ENCODE measurements around the gene SLC10A3. TPM values are rescaled to one million over a fixed set of nuclear protein-coding genes. Genes with fewer than 3 reads are reported as not detected.

SLC10A3 gene
- total RNA-seq, 1 experiment from 2014 or later: 17.9 TPM

GRCh38 chrX:154534526-154535322 lies 44.3 kb upstream of the SLC10A3 start:
- H3K36me3 Mint-ChIP-seq (ENCODE audit: insufficient read depth, unreplicated experiment): peaks cover 18% of the 10 kb centered on the region
- no peak overlapping the region for H3K27ac Mint-ChIP-seq (ENCODE audit: low read depth, unreplicated experiment)
- TF ChIP-seq, protein P1, sequence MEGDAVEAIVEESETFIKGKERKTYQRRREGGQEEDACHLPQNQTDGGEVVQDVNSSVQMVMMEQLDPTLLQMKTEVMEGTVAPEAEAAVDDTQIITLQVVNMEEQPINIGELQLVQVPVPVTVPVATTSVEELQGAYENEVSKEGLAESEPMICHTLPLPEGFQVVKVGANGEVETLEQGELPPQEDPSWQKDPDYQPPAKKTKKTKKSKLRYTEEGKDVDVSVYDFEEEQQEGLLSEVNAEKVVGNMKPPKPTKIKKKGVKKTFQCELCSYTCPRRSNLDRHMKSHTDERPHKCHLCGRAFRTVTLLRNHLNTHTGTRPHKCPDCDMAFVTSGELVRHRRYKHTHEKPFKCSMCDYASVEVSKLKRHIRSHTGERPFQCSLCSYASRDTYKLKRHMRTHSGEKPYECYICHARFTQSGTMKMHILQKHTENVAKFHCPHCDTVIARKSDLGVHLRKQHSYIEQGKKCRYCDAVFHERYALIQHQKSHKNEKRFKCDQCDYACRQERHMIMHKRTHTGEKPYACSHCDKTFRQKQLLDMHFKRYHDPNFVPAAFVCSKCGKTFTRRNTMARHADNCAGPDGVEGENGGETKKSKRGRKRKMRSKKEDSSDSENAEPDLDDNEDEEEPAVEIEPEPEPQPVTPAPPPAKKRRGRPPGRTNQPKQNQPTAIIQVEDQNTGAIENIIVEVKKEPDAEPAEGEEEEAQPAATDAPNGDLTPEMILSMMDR (IDR thresholded peaks at IDR 0.05; ENCODE audit: unreplicated experiment): peak; percentile 100
- H3K9me3 Mint-ChIP-seq (ENCODE audit: unreplicated experiment): no peaks in the 10 kb centered on the region
- no peak overlapping the region for H3K4me3 Mint-ChIP-seq (ENCODE audit: unreplicated experiment)
- DNase-seq (ENCODE audit: unreplicated experiment): peak; percentile 86
- BruUV-seq (replicated peaks): no TSS peak
- no peaks in the 10 kb centered on the region for H3K27me3 Mint-ChIP-seq (ENCODE audit: insufficient read depth, unreplicated experiment)
- intact Hi-C loops (cut with micrococcal nuclease): loop anchor here (1.0 to 5.0 kb wide), 4 partner anchors 137 to 1575 kb away; partner anchors contain the start of genes PLXNB3 and RPL10
- ChIA-PET CTCF (interaction anchor here (0.6 to 6.3 kb wide), 14 partner anchors 8 to 1577 kb away, joined by 3 to 54 read pairs (median 4); partner anchors contain the start of genes FLNA and LAGE3), POLR2A (no interaction called here)
- no peaks in the 10 kb centered on the region for H3K4me1 Mint-ChIP-seq (ENCODE audit: insufficient read depth, unreplicated experiment)

- POLR2A ChIA-PET: interaction anchor here (1.0 kb wide), 1 partner anchor 16 kb away, joined by 4 read pairs; the partner anchor contains the start of gene FAM3A
Observed at GRCh38 chrX:154532690-154533089, 42.3 kb upstream of the SLC10A3 start.

GRCh38 chrX:154531626-154532025 lies 41.2 kb upstream of the SLC10A3 start:
- BruUV-seq (replicated peaks): no TSS peak
- Mint-ChIP-seq H3K9me3 (ENCODE audit: unreplicated experiment) (no peaks in the 10 kb centered on the region), H3K27ac (ENCODE audit: low read depth, unreplicated experiment) (peak overlapping the region; percentile 58), H3K4me3 (ENCODE audit: unreplicated experiment) (no peak overlapping the region), H3K36me3 (ENCODE audit: insufficient read depth, unreplicated experiment) (peaks cover 18% of the 10 kb centered on the region), H3K4me1 (ENCODE audit: insufficient read depth, unreplicated experiment) (peaks cover 6% of the 10 kb centered on the region), H3K27me3 (ENCODE audit: insufficient read depth, unreplicated experiment) (no peaks in the 10 kb centered on the region)
- DNase-seq (ENCODE audit: unreplicated experiment): no peak
- TF ChIP-seq, protein P1 (IDR thresholded peaks at IDR 0.05; ENCODE audit: unreplicated experiment): no peak
- POLR2A ChIA-PET: interaction anchor here (1.0 kb wide), 1 partner anchor 15 kb away, joined by 4 read pairs; the partner anchor contains the start of gene FAM3A
- intact Hi-C loops (cut with micrococcal nuclease): loop anchor here (5.0 kb wide), 2 partner anchors 134 to 769 kb away; partner anchors contain the start of genes PLXNB3 and RPL10
- CTCF ChIA-PET: interaction anchor here (2.4 to 6.3 kb wide), 2 partner anchors 158 to 518 kb away, joined by 19 to 54 read pairs; partner anchors contain the start of gene FLNA

More at GRCh38 chrX:154532690-154533089, 42.3 kb upstream of the SLC10A3 start:
- H3K4me3 Mint-ChIP-seq (ENCODE audit: unreplicated experiment): no peak overlapping the region
- H3K27me3 Mint-ChIP-seq (ENCODE audit: insufficient read depth, unreplicated experiment): no peaks in the 10 kb centered on the region
- TF ChIP-seq, protein P1 (IDR thresholded peaks at IDR 0.05; ENCODE audit: unreplicated experiment): no peak
- no TSS peak for BruUV-seq (replicated peaks)
- H3K27ac Mint-ChIP-seq (ENCODE audit: low read depth, unreplicated experiment): no peak overlapping the region
- no peaks in the 10 kb centered on the region for H3K9me3 Mint-ChIP-seq (ENCODE audit: unreplicated experiment)
- peaks cover 18% of the 10 kb centered on the region for H3K36me3 Mint-ChIP-seq (ENCODE audit: insufficient read depth, unreplicated experiment)
- no peak for DNase-seq (ENCODE audit: unreplicated experiment)
- intact Hi-C loops (cut with micrococcal nuclease): loop anchor here (5.0 kb wide), 2 partner anchors 135 to 770 kb away; partner anchors contain the start of genes PLXNB3 and RPL10
- H3K4me1 Mint-ChIP-seq (ENCODE audit: insufficient read depth, unreplicated experiment): no peaks in the 10 kb centered on the region
- CTCF ChIA-PET: interaction anchor here (0.6 to 6.3 kb wide), 3 partner anchors 160 to 976 kb away, joined by 5 to 54 read pairs (median 19); partner anchors contain the start of gene FLNA

GRCh38 chrX:154530286-154530685 lies 39.9 kb upstream of the SLC10A3 start:
- H3K4me3 Mint-ChIP-seq (ENCODE audit: unreplicated experiment): no peak overlapping the region
- intact Hi-C loops (cut with micrococcal nuclease): loop anchor here (5.0 kb wide), 2 partner anchors 133 to 768 kb away; partner anchors contain the start of genes PLXNB3 and RPL10
- peaks cover 14% of the 10 kb centered on the region for H3K36me3 Mint-ChIP-seq (ENCODE audit: insufficient read depth, unreplicated experiment)
- BruUV-seq (replicated peaks): no TSS peak
- H3K27me3 Mint-ChIP-seq (ENCODE audit: insufficient read depth, unreplicated experiment): no peaks in the 10 kb centered on the region
- TF ChIP-seq, protein P1 (IDR thresholded peaks at IDR 0.05; ENCODE audit: unreplicated experiment): no peak
- no peaks in the 10 kb centered on the region for H3K9me3 Mint-ChIP-seq (ENCODE audit: unreplicated experiment)
- H3K4me1 Mint-ChIP-seq (ENCODE audit: insufficient read depth, unreplicated experiment): peaks cover 10% of the 10 kb centered on the region
- DNase-seq (ENCODE audit: unreplicated experiment): no peak
- CTCF ChIA-PET: no interaction called here
- POLR2A ChIA-PET: interaction anchor here (1.3 kb wide), 1 partner anchor 17 kb away, joined by 4 read pairs; the partner anchor contains the start of genes G6PD and IKBKG
- H3K27ac Mint-ChIP-seq (ENCODE audit: low read depth, unreplicated experiment): no peak overlapping the region

Data from MCF 10A (cell line).